HEK293T (cell line): Measurements from ENCODE around the gene KRT35.

Experiments
- ARNT ChIP-seq: fragments of 450-650 bp; IDR thresholded peaks from 2 replicates; pipeline ENCODE4 v1.6.1; 2017; ENCODE audit warnings: mild to moderate bottlenecking
- FOXA1 ChIP-seq: fragments of 450-650 bp; IDR thresholded peaks from 2 replicates; pipeline ENCODE4 v1.6.1; 2016; ENCODE audit warnings: mild to moderate bottlenecking
- FOXK2 ChIP-seq: fragments of 450-650 bp; IDR thresholded peaks from 2 replicates; pipeline ENCODE4 v1.6.1; 2016; ENCODE audit warnings: mild to moderate bottlenecking
- FOXM1 ChIP-seq: fragments of 450-650 bp; IDR thresholded peaks from 2 replicates; pipeline ENCODE4 v1.6.1; 2017; ENCODE audit warnings: mild to moderate bottlenecking, borderline replicate concordance
- L3MBTL2 ChIP-seq: fragments of 450-650 bp; conservative IDR thresholded peaks from 2 replicates; pipeline ENCODE4 v1.6.1; 2016; ENCODE audit warnings: mild to moderate bottlenecking
- SP1 ChIP-seq: fragments of 450-650 bp; IDR thresholded peaks from 2 replicates; pipeline ENCODE4 v1.6.1; 2017
- SUZ12 ChIP-seq: fragments of 450-650 bp; IDR thresholded peaks from 2 replicates; pipeline ENCODE4 v1.6.1; 2016; ENCODE audit warnings: mild to moderate bottlenecking
- TARDBP ChIP-seq: fragments of 450-650 bp; IDR thresholded peaks from 2 replicates; pipeline ENCODE4 v1.6.1; 2016
- TF ChIP-seq, protein P1 (sequence below): fragments of 450-650 bp; IDR thresholded peaks from 2 replicates; pipeline ENCODE4 v1.6.1; 2016

DNA sequence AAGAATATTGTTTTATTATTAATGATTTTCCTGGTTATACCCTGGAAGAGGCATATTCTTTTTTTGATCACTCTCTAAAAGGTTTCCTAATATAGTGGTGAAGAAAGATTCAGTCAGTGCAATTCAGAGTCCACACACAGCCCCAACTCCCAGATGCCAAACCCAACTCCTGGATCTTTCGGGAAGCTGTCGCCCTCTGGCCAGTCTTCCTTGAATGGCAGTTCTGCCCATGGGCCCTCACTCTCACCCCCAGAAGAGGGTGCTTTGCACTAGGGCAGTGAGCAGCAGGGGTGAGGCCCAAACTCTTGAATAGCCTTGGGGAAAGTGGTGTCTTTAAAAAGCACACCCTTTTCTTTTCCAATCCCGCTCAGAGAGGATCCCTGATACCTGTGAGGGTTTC lies 24.7 kb downstream of the KRT35 start:
- TF ChIP-seq SP1 (no peak), SUZ12 (no peak), TARDBP (no peak), L3MBTL2 (no peak), ARNT (no peak), FOXM1 (no peak), FOXA1 (no peak), FOXK2 (no peak)
- TF ChIP-seq, protein P1, sequence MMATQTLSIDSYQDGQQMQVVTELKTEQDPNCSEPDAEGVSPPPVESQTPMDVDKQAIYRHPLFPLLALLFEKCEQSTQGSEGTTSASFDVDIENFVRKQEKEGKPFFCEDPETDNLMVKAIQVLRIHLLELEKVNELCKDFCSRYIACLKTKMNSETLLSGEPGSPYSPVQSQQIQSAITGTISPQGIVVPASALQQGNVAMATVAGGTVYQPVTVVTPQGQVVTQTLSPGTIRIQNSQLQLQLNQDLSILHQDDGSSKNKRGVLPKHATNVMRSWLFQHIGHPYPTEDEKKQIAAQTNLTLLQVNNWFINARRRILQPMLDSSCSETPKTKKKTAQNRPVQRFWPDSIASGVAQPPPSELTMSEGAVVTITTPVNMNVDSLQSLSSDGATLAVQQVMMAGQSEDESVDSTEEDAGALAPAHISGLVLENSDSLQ, result no peak
